SJCRH30 (cell line): ENCODE results near the gene CCDC138. TPM values are rescaled to one million over a fixed set of nuclear protein-coding genes. Genes with fewer than 3 reads are reported as not detected.
A peak's percentile ranks its signal among the peaks of the same experiment; 100 is the strongest.

Experiments
- DNase-seq, 2 experiments: peaks; one replicate each; pipeline ENCODE4 v3.0.0-alpha.2; 2015 to 2020
- H3K27ac ChIP-seq: fragments of 250-450 bp; sonication (Bioruptor Pico); 2 replicates; pipeline ENCODE4 v1.5.1; 2020; ENCODE audit warnings: mild to moderate bottlenecking, moderate library complexity
- H3K27me3 ChIP-seq: fragments of 250-450 bp; sonication (Bioruptor Pico); 2 replicates; pipeline ENCODE4 v1.5.1; 2020; ENCODE audit warnings: mild to moderate bottlenecking, moderate library complexity
- H3K36me3 ChIP-seq: fragments of 250-450 bp; sonication (Bioruptor Pico); 2 replicates; pipeline ENCODE4 v1.5.1; 2020; ENCODE audit warnings: mild to moderate bottlenecking, moderate library complexity
- H3K4me1 ChIP-seq: fragments of 250-450 bp; sonication (Bioruptor Pico); 2 replicates; pipeline ENCODE4 v1.5.1; 2020; ENCODE audit warnings: mild to moderate bottlenecking, moderate library complexity
- H3K4me3 ChIP-seq: fragments of 250-450 bp; sonication (Bioruptor Pico); 2 replicates; pipeline ENCODE4 v1.5.1; 2020; ENCODE audit warnings: mild to moderate bottlenecking, moderate library complexity
- H3K9me3 ChIP-seq: fragments of 250-450 bp; sonication (Bioruptor Pico); replicated peaks from 2 replicates; pipeline ENCODE4 v1.5.1; 2020; ENCODE audit warnings: mild to moderate bottlenecking, moderate library complexity
- total RNA-seq: library from RNA; depleted of rRNA; stranded (reverse); fragments of >200 nt; shearing (Covaris generic); gene quantifications from 2 replicates; pipeline ENCODE4 v1.2.3, GENCODE V29; 2014

Gene CCDC138
- total RNA-seq, 1 experiment from 2014 or later: 47.2 TPM

DNA sequence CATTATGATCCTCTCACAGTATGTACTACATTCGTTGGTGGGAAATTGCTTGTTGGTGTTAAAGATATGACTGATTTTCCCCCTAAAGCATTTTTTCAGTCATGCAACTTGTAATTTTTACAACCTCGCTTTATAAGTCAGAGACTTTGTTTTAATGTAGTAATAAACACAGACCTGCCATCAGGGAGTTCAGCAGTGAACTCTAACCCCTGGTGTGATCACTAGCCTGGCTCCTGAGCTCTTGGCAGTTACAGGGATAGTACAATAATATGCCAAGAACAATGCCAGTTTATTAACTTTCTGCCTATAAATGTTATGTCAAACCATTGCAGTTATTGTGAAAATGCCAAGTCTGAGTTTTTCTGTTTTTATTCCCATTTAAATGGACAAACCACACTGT is 108.6 kb downstream of the CCDC138 start:
- Histone ChIP-seq H3K9me3 (peaks cover 7% of the 10 kb centered on the region; the same call in 1 of the 2 replicates), H3K4me3 (no peak overlapping the region), H3K27ac (no peak overlapping the region), H3K4me1 (no peaks in the 10 kb centered on the region), H3K36me3 (no peaks in the 10 kb centered on the region), H3K27me3 (no peaks in the 10 kb centered on the region)
- DNase-seq: no peak

DNA sequence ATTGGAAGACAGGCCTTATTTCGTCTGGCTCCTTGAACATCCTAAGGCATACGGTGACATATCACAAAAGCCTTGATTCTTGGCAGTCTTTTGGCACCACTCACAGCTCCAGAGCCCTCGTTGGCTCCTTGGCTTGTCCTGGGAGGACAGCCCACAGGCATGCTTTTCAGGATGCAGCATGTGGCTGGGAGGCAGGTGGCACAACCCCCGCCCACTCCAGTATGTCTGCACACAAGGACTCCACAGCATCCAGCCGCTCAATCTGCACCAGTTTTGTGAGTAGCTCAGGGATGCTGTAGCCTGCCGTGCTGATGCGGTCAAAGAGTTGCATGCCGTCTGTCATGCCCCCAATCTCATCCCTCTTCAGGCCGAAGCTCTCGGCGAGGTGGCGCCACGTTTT is 110.2 kb downstream of the CCDC138 start:
- Histone ChIP-seq H3K36me3 (no peaks in the 10 kb centered on the region), H3K4me1 (no peaks in the 10 kb centered on the region), H3K27me3 (no peaks in the 10 kb centered on the region), H3K9me3 (no peaks in the 10 kb centered on the region), H3K27ac (no peak overlapping the region), H3K4me3 (no peak overlapping the region)
- DNase-seq: no peak

DNA sequence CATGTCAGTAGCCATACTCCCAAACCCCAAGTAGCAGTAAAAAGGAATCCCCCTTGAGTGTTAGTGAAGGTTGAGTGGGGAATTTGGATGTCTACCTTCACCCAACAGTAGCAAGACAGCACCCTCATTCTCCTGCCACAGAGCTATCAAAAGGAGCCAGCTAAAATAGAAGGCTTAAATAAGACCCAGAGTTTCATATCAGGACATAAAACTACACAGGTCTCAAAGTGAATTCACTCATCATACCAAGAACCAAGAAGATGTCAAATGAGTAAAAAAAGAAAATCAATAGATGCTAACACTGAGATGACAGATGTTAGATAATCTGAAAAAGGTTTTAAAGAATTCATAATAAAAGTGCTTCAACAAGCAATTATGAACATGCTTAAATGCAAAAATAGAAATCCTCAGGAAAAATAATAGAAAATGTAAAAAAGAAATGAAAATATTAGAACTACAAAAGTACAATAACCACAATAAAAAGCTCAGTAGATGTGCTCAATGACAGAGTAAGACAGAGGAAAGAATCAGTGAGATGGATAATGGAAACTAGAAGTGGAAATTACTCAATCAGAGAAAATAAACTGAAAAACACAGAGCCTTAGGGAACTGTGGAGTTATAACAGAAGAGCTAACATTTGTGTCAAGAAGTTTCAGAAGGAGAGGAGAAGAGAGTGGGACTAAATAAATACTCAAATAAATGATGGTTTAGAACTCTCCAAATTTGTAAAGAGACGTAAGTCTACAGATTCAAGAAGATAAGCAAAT is 111.9 kb downstream of the CCDC138 start:
- Histone ChIP-seq H3K36me3 (no peaks in the 10 kb centered on the region), H3K27me3 (no peaks in the 10 kb centered on the region), H3K4me3 (no peak overlapping the region), H3K27ac (no peak overlapping the region), H3K4me1 (no peaks in the 10 kb centered on the region), H3K9me3 (no peaks in the 10 kb centered on the region)
- DNase-seq: no peak

DNA sequence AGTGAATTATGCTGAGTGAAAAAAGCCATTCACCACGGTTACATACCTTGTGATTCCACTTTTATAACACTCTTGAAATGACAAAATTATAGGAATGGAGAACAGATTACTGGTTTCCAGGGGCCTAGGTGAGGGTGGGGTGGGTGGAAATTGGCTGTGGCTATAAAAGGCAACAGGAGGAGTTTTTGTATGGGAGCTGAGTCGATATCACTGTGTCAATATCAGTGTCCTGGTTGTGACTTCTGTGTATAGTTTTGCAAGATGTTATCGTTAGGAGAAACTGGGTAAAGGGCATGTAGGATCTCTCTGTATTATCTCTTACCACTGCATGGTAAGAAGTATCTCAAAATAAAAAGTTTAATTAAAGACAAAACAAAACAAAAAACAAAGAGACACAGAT is 118.1 kb downstream of the CCDC138 start:
- H3K27ac ChIP-seq: no peak overlapping the region
- no peak overlapping the region for H3K4me3 ChIP-seq
- H3K27me3 ChIP-seq: no peaks in the 10 kb centered on the region
- H3K4me1 ChIP-seq: peaks cover 5% of the 10 kb centered on the region; the same call in 1 of the 2 replicates
- DNase-seq: no peak
- H3K9me3 ChIP-seq: no peaks in the 10 kb centered on the region
- H3K36me3 ChIP-seq: no peaks in the 10 kb centered on the region

DNA sequence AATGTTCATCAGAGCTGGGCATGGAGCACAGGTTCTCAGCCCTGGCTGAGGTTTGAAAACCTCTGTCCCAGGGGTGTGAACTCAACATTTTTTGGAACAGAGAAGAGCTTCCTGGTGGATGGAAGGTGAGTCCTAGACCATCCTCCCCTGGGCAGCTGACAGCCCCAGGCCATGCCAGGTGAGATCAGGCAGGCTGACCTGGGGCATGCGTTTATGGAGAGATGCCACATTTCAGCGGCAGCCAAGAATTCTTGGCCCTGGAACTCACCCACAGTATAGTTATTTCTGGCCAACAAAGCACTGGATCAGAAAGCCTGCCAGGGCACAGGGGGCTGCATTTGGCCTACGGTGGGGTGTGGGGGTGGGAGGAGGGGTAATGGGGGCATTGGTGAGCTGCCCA is 118.6 kb downstream of the CCDC138 start:
- no peak for DNase-seq
- Histone ChIP-seq H3K4me1 (peaks cover 10% of the 10 kb centered on the region; the same call in 1 of the 2 replicates), H3K4me3 (no peak overlapping the region), H3K27me3 (no peaks in the 10 kb centered on the region), H3K9me3 (no peaks in the 10 kb centered on the region), H3K36me3 (no peaks in the 10 kb centered on the region), H3K27ac (no peak overlapping the region)

DNA sequence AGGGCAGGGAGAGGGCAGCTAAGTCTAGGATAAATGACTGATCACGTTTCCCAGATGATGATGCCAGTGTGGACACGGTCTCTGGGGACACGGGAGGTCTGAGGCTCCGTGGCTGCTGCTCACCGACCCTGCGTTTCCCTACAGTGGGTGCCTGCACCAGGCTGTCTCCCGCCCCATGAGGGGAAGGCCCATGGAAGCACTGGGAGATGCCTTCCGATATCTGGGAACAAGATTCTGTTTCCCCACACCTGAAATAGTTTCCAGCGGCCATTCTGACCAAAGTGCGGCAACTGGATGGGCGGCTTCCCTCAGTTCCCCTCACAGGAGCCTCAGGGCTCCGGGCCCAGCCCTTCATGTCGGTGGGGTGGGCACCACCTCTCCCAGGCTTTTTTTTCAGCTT is 119.3 kb downstream of the CCDC138 start:
- H3K4me3 ChIP-seq: no peak overlapping the region
- no peaks in the 10 kb centered on the region for H3K9me3 ChIP-seq
- H3K27me3 ChIP-seq: no peaks in the 10 kb centered on the region
- DNase-seq: no peak
- H3K4me1 ChIP-seq: peaks cover 14% of the 10 kb centered on the region; the same call in 1 of the 2 replicates
- H3K36me3 ChIP-seq: no peaks in the 10 kb centered on the region
- H3K27ac ChIP-seq: no peak overlapping the region

DNA sequence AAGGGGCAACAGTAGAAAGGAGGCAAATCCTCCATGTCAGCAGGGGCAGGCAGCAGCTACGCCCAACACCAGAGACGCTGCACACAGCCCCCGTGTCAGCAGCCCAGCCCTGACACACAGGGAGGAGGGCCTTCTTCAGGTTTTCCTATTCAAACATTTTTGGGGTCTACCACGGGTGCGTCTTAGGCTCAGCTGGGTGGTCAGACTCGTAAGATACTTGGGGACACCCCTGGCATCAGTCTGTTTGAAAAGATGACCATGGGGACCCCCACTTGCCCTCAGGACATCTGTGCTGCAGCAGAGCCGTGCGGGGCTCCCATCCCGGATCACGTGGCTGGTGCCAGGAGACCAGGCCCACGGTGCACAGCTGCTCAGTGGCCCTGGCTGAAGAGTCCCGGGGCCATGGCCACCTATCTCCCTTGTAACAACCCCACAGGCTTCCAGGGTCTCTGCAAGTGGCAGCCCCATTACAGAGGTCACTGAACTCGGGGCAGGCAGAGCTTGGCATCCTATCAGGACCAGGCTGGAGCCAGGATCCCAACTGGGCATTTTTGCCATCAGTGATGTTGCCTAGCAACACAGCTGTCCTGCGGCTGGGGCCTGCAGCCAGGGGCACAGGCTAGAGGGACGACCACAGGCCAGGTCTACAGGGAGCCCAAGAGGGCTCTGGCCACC is 120.0 kb downstream of the CCDC138 start:
- H3K9me3 ChIP-seq: no peaks in the 10 kb centered on the region
- DNase-seq: no peak

DNA sequence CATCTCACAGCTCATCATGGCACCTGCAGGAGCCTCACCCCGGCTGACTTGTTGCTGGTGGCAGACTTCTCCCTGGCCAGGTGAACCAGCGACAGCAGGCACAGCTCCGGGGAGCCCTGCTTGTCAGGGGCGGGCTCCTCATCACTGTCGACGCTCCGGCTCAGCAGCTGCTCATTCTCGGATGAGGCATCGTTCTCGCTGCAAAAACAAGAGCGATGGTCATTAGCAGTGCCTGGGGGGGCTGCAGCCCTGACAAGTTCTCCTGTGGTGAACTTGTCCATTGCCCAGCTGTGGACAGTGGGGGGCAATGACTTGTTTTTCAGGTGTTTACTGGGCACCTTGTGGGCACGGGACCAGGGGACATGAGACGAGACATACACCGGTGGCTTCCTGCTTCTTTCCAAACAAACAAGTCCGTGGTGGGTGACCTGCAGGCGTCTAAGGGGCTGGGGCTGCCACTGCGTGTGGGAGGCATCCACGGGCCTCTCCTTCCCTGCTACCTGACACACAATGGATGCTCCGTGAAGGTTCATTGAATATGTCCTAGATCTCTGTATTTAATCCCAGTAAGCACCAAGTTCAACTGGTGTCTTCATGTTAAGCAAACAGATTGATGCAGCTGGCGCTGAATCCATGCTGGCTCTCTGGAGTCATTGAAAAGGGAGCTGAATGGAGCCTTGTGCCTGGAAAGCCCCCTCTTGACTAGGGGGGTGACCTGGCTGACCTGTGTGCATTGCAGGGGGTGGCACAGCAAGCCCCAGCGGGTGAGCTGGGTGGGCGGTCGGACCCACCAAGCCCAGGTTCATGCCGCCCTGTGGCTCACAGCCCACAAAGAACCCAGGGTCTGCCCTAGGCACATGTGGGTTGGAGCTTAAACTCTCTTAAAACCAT is 121.5 kb downstream of the CCDC138 start:
- DNase-seq: no peak
- Histone ChIP-seq H3K4me3 (no peak overlapping the region), H3K27ac (no peak overlapping the region), H3K36me3 (no peaks in the 10 kb centered on the region), H3K9me3 (no peaks in the 10 kb centered on the region), H3K4me1 (peaks cover 14% of the 10 kb centered on the region; the same call in 1 of the 2 replicates), H3K27me3 (no peaks in the 10 kb centered on the region)

More for the DNA sequence above, 120.0 kb downstream of the CCDC138 start:
- Histone ChIP-seq H3K27ac (no peak overlapping the region), H3K4me1 (peaks cover 14% of the 10 kb centered on the region; the same call in 1 of the 2 replicates), H3K36me3 (no peaks in the 10 kb centered on the region), H3K27me3 (no peaks in the 10 kb centered on the region), H3K4me3 (no peak overlapping the region)

DNA sequence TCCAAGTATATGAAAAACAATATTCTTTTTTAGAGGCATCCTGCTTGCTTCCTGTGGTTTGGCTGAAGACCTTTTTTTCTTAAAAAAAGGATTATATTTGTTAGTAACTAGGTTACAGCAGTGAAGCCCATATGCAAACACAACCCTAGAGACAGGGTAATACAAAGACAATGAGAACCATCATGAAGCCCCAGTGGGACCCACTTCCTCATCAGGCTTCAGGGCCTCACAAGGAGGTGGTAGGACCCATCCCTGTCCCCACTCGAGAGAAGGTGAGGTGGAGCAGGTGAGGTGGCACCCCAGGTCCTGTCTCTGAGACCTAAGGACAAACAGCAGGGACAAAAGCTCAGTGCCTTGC is 122.1 kb downstream of the CCDC138 start:
- no peak for DNase-seq
- Histone ChIP-seq H3K27me3 (no peaks in the 10 kb centered on the region), H3K9me3 (no peaks in the 10 kb centered on the region), H3K36me3 (no peaks in the 10 kb centered on the region), H3K4me1 (peaks cover 14% of the 10 kb centered on the region; the same call in 1 of the 2 replicates), H3K27ac (no peak overlapping the region), H3K4me3 (no peak overlapping the region)

DNA sequence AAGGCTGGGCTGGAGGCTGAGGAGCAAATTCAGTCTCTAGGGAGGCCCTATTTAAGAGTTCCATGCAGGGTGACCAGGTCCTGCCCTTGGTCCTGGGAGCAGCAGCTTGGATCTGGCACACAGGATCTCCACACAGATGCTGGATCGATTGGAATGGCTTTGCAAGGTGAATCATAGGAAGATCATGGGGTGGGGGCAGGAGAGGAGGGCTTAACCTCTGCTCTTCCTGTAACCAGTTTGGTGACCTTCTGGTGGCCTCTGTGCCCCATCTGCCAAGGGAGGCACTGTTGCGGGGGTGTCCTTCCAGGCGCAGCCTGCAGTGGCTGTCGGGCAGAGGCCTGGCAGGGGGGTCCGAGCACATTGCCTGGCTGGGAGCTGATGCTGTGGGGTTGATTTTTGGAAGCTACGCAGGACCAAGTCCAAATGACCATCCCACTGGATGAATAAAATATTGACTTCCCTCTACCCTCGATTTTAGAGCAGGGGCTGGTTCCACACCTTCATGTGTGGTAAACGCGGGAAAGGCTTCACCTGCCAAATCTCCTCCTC is 122.8 kb downstream of the CCDC138 start:
- Histone ChIP-seq H3K27me3 (no peaks in the 10 kb centered on the region), H3K4me1 (peaks cover 14% of the 10 kb centered on the region; the same call in 1 of the 2 replicates), H3K9me3 (no peaks in the 10 kb centered on the region), H3K27ac (no peak overlapping the region), H3K4me3 (no peak overlapping the region), H3K36me3 (no peaks in the 10 kb centered on the region)
- no peak for DNase-seq

DNA sequence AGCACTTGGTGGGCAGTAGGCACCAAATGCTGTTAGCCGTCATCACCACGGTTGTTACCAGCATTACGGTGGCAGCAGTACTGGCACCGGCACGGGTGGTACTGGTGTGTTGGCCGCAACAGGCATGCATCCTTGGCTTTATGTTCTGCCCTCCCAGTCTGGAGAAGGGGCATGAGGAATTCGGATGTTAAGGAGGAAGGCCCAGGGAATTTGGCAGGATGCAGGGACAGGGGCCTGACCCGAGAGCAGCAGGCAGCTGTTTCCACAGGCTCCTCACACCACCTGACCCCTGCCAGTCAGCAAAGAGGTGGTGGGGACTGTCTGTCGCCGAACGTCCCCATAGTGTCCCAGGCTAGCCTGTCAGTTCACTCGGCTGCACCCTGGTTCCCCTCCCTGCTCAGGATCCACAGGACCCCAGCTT is 123.5 kb downstream of the CCDC138 start:
- peak; percentile 67 to 74 for DNase-seq
- H3K27me3 ChIP-seq: no peaks in the 10 kb centered on the region
- no peaks in the 10 kb centered on the region for H3K36me3 ChIP-seq
- H3K27ac ChIP-seq: peak overlapping the region; percentile 26; the same call in 1 of the 2 replicates
- H3K4me1 ChIP-seq: peaks cover 14% of the 10 kb centered on the region; the same call in 1 of the 2 replicates
- no peaks in the 10 kb centered on the region for H3K9me3 ChIP-seq
- H3K4me3 ChIP-seq: 0 out of 2 replicates have a peak overlapping the region, but pooled peaks have one; percentile 5

DNA sequence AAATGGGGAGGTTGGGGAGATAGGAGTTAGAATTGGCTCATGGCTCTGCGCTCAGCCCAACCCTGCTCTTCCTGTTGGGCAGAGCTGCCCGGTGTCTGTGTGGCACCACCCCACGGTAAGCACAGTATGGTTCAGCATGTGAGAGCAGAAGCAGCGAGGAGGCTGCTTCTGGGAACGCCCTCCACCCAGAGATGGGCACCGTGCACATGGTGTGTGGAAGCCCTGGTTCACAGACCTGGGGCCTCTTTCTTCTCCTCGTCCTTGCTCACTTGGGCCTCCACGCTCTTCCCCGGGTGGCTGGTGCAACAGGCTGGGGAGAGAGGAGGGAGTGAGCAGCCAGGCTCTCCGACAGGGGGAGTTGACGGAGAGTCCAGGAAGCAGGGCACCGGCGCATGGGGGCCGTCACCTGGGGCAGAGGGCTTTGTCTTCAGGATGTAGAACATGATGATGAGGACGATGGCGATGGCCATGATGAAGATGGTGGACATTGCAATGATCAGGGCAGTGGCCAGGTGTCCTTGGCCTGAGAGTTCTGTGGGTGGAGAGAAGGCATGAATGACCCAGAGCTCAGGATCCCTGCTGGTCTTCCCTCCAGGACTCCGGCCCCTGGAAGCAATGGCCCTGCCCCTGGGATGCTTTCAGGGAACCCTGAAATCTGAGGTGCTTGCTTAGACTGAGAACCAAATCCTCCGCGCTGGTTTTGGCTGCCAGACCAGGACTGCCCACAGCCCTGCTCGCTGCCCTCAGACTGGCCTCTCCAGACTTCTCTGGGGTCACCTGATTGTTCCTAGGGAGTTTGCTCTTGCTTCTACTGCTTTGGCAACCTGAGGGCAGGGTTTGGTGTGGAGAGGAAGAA is 124.2 kb downstream of the CCDC138 start:
- Histone ChIP-seq H3K27ac (peak overlapping the region; percentile 26; the same call in 1 of the 2 replicates), H3K9me3 (no peaks in the 10 kb centered on the region), H3K27me3 (no peaks in the 10 kb centered on the region), H3K36me3 (no peaks in the 10 kb centered on the region), H3K4me3 (0 out of 2 replicates have a peak overlapping the region, but pooled peaks have one; percentile 5), H3K4me1 (peaks cover 14% of the 10 kb centered on the region; the same call in 1 of the 2 replicates)
- DNase-seq: no peak

DNA sequence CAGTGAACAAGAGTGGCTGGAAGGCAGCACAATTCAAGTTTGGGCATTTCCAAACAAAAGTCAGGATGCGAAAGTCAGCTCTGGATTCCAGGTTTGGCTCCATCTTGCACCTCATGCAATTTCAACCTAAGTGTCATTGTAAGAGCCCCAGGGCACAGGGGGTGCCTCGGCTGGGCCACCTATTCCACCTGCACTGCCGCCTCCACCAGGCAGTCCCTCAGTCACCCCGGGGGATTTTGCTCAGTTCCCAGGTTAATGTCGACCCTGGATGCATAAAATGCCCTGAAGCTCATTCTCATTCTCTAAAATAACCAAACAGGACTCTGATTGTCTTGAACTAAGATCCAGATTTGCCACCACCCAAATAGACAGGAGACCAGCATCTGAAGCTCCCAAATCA is 124.8 kb downstream of the CCDC138 start:
- Histone ChIP-seq H3K4me1 (peaks cover 14% of the 10 kb centered on the region; the same call in 1 of the 2 replicates), H3K36me3 (no peaks in the 10 kb centered on the region), H3K9me3 (no peaks in the 10 kb centered on the region), H3K4me3 (no peak overlapping the region), H3K27me3 (no peaks in the 10 kb centered on the region), H3K27ac (no peak overlapping the region)
- DNase-seq: no peak
